ENCODE measurements around the gene ECM2. TPM values are rescaled to one million over a fixed set of nuclear protein-coding genes. Genes with fewer than 3 reads are reported as not detected.

The ECM2 gene
- total and polyA plus RNA-seq, 2 of the 8 experiments (the other 6 are each of a cell fraction or from before 2014, with no cell fraction given): not detected

DNA sequence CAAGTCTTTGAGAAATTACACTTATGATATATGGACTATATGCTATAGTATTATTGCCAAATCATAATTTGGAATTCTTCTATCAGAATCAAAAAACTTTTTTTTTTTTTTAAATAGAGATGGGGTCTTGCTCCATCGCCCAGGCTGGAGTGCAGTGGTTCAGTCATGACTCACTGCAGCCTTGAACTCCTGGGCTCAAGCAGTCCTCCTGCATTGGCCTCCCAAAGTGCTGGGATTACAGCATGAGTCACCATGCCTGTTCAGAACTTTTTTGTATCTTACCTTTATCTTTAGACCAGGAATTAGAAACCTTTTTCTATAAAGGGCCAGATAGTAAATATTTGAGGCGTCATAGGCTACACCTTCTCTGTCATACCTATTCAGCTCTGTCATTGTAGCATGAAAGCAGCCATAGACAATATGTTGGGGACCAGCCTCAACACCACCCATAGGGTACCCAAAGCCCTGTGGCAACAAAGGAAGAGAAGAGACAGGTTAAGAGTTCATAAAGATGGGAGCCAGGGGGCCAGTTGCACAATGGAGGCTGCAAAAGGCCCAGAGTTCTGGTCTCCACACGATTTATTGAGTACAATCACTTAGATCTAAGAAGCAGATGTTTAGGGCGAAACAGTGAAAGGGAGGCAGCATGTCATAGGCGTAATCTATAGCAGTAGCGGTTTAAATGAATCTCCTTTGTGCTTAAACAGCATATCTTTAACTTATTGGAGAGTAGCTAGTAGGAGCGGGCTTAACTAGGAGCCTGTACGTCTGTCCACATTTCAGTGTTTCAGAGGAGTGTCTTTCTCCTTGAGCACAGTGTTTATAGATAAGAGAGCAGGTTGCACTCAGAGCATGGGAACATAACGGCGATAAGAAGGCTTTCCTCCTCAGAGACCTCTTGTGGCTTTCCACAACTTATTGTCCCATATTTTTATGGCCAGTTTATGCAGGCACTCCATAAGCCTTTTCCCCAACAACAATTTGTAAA lies 12.5 kb downstream of the ECM2 start (continued):
- TF ChIP-seq, protein P1, sequence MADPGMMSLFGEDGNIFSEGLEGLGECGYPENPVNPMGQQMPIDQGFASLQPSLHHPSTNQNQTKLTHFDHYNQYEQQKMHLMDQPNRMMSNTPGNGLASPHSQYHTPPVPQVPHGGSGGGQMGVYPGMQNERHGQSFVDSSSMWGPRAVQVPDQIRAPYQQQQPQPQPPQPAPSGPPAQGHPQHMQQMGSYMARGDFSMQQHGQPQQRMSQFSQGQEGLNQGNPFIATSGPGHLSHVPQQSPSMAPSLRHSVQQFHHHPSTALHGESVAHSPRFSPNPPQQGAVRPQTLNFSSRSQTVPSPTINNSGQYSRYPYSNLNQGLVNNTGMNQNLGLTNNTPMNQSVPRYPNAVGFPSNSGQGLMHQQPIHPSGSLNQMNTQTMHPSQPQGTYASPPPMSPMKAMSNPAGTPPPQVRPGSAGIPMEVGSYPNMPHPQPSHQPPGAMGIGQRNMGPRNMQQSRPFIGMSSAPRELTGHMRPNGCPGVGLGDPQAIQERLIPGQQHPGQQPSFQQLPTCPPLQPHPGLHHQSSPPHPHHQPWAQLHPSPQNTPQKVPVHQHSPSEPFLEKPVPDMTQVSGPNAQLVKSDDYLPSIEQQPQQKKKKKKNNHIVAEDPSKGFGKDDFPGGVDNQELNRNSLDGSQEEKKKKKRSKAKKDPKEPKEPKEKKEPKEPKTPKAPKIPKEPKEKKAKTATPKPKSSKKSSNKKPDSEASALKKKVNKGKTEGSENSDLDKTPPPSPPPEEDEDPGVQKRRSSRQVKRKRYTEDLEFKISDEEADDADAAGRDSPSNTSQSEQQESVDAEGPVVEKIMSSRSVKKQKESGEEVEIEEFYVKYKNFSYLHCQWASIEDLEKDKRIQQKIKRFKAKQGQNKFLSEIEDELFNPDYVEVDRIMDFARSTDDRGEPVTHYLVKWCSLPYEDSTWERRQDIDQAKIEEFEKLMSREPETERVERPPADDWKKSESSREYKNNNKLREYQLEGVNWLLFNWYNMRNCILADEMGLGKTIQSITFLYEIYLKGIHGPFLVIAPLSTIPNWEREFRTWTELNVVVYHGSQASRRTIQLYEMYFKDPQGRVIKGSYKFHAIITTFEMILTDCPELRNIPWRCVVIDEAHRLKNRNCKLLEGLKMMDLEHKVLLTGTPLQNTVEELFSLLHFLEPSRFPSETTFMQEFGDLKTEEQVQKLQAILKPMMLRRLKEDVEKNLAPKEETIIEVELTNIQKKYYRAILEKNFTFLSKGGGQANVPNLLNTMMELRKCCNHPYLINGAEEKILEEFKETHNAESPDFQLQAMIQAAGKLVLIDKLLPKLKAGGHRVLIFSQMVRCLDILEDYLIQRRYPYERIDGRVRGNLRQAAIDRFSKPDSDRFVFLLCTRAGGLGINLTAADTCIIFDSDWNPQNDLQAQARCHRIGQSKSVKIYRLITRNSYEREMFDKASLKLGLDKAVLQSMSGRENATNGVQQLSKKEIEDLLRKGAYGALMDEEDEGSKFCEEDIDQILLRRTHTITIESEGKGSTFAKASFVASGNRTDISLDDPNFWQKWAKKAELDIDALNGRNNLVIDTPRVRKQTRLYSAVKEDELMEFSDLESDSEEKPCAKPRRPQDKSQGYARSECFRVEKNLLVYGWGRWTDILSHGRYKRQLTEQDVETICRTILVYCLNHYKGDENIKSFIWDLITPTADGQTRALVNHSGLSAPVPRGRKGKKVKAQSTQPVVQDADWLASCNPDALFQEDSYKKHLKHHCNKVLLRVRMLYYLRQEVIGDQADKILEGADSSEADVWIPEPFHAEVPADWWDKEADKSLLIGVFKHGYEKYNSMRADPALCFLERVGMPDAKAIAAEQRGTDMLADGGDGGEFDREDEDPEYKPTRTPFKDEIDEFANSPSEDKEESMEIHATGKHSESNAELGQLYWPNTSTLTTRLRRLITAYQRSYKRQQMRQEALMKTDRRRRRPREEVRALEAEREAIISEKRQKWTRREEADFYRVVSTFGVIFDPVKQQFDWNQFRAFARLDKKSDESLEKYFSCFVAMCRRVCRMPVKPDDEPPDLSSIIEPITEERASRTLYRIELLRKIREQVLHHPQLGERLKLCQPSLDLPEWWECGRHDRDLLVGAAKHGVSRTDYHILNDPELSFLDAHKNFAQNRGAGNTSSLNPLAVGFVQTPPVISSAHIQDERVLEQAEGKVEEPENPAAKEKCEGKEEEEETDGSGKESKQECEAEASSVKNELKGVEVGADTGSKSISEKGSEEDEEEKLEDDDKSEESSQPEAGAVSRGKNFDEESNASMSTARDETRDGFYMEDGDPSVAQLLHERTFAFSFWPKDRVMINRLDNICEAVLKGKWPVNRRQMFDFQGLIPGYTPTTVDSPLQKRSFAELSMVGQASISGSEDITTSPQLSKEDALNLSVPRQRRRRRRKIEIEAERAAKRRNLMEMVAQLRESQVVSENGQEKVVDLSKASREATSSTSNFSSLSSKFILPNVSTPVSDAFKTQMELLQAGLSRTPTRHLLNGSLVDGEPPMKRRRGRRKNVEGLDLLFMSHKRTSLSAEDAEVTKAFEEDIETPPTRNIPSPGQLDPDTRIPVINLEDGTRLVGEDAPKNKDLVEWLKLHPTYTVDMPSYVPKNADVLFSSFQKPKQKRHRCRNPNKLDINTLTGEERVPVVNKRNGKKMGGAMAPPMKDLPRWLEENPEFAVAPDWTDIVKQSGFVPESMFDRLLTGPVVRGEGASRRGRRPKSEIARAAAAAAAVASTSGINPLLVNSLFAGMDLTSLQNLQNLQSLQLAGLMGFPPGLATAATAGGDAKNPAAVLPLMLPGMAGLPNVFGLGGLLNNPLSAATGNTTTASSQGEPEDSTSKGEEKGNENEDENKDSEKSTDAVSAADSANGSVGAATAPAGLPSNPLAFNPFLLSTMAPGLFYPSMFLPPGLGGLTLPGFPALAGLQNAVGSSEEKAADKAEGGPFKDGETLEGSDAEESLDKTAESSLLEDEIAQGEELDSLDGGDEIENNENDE (IDR thresholded peaks at IDR 0.05; ENCODE audit: insufficient replicate concordance, low read length): no peak
- TF ChIP-seq ASH2L (IDR thresholded peaks at IDR 0.05; ENCODE audit: low read length) (no peak), SRF (IDR thresholded peaks at IDR 0.05; ENCODE audit: low read depth, low read length) (no peak), TEAD4 (IDR thresholded peaks at IDR 0.05; ENCODE audit: low read depth, low read length) (no peak), JUND (IDR thresholded peaks at IDR 0.05; ENCODE audit: low read length) (no peak), SIRT6 (IDR thresholded peaks at IDR 0.05; ENCODE audit: low read length) (no peak), YY1 (IDR thresholded peaks at IDR 0.05; ENCODE audit: low read depth, low read length) (no peak)
- TF ChIP-seq, protein P2, sequence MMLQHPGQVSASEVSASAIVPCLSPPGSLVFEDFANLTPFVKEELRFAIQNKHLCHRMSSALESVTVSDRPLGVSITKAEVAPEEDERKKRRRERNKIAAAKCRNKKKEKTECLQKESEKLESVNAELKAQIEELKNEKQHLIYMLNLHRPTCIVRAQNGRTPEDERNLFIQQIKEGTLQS (IDR thresholded peaks at IDR 0.05; ENCODE audit: insufficient read depth, low read depth, low read length): no peak
- TF ChIP-seq, protein P3, sequence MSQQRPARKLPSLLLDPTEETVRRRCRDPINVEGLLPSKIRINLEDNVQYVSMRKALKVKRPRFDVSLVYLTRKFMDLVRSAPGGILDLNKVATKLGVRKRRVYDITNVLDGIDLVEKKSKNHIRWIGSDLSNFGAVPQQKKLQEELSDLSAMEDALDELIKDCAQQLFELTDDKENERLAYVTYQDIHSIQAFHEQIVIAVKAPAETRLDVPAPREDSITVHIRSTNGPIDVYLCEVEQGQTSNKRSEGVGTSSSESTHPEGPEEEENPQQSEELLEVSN (IDR thresholded peaks at IDR 0.05): no peak
